Naive thymus-derived CD8-positive, alpha-beta T cell (primary cell): ENCODE measurements around the gene TOMM40. TPM values are rescaled to one million over a fixed set of nuclear protein-coding genes. Genes with fewer than 3 reads are reported as not detected.
"Not testable (repeated sequence)": the region's sequence is repeated elsewhere in the genome, so short reads cannot be mapped to it uniquely, and the experiment has no call there.

Source experiments
- ATAC-seq, 2 donors: fragments of 150-1000 bp; cut with Tn5 transposase in 1 of 2; sonication (Bioruptor Pico), chemical (Tn5 transposase) in 1 of 2; 1 replicate in 1 of 2; 2 replicates in 1 of 2; pipeline ENCODE4 v1.10.0; 2021; ENCODE audit warnings: mild to moderate bottlenecking in 2 of 2, moderate library complexity in 2 of 2
- POLR2A ChIA-PET: fragments of 350-600 bp; sonication (Branson Sonifier 250); formaldehyde crosslinking; loops from one replicate; lab custom pipeline; 2021; ENCODE audit warnings: antibody characterized with exemption; lab: Charles Lee
- DNase-seq, 10 donors: peaks; one replicate each; pipeline versions ENCODE4 v3.0.0 to v3.0.0-alpha.2; 2020 to 2022
- H3K27ac Mint-ChIP-seq, 10 donors: one replicate each; pipeline ENCODE4 v1.8.0; 2020 to 2022; ENCODE audit warnings: mild to moderate bottlenecking in 10 of 10, mixed read lengths in 10 of 10, moderate library complexity in 4 of 10, inconsistent platforms in 1 of 10
- H3K27me3 Mint-ChIP-seq, 5 donors: one replicate each; pipeline ENCODE4 v1.8.0; 2021 to 2022; ENCODE audit warnings: mixed read lengths in 5 of 5
- H3K36me3 Mint-ChIP-seq, 3 donors: one replicate each; pipeline ENCODE4 v1.8.0; 2020 to 2022; ENCODE audit warnings: mixed read lengths in 3 of 3, mild to moderate bottlenecking in 2 of 3, inconsistent platforms in 1 of 3
- H3K4me1 Mint-ChIP-seq, 4 donors: one replicate each; pipeline ENCODE4 v1.8.0; 2021 to 2022; ENCODE audit warnings: mixed read lengths in 4 of 4
- H3K4me3 Mint-ChIP-seq, 10 donors: one replicate each; pipeline ENCODE4 v1.8.0; 2020 to 2022; ENCODE audit warnings: mild to moderate bottlenecking in 10 of 10, mixed read lengths in 10 of 10, moderate library complexity in 6 of 10, inconsistent platforms in 1 of 10
- H3K9me3 Mint-ChIP-seq, 9 donors: one replicate each; pipeline ENCODE4 v1.8.0; 2020 to 2022; ENCODE audit warnings: mixed read lengths in 9 of 9, mild to moderate bottlenecking in 3 of 9, inconsistent platforms in 1 of 9, moderate library complexity in 1 of 9
- polyA plus RNA-seq, 3 donors: library from polyadenylated mRNA; unstranded; fragments of 300-500 nt; fragmentation: Illumina TruSeq; gene quantifications; one replicate each; pipeline ENCODE4 v1.2.3, GENCODE V29; 2021
- total RNA-seq, 8 experiments: library from RNA in 2 of 8; stranded (reverse) in 2 of 8; gene quantifications; one replicate each; pipeline ENCODE4 v1.2.3 and lab custom pipeline; 2021 to 2026

TOMM40 gene
- total and polyA plus RNA-seq, 5 experiments from 2014 or later = 32.0 to 42.3 (median 39.3) TPM

- H3K4me1 Mint-ChIP-seq = peaks cover 8 to 22% (median 11%) of the 10 kb centered on the region in 4 donors
These were observed 34.2 kb downstream of the TOMM40 start for GRCh38 chr19:44925114-44925891.

GRCh38 chr19:44926245-44927077, 35.4 kb downstream of the TOMM40 start:
- Mint-ChIP-seq H3K27ac (peak overlapping the region in 1 of 10 donors; percentile 21), H3K4me3 (peak overlapping the region in 5 of 10 donors; percentile 22 to 56 (median 43)), H3K4me1 (peaks cover 8 to 22% (median 11%) of the 10 kb centered on the region in 4 donors), H3K27me3 (peaks cover 13 to 43% (median 20%) of the 10 kb centered on the region in 5 donors)
- DNase-seq, H3K9me3 Mint-ChIP-seq, H3K36me3 Mint-ChIP-seq, POLR2A ChIA-PET: not testable (repeated sequence)
- ATAC-seq = peak in 1 of 2 donors; percentile 14

More at GRCh38 chr19:44925114-44925891, 34.2 kb downstream of the TOMM40 start:
- Mint-ChIP-seq H3K9me3 (no peaks in the 10 kb centered on the region), H3K27me3 (peaks cover 13 to 43% (median 20%) of the 10 kb centered on the region in 5 donors), H3K27ac (no peak overlapping the region), H3K36me3 (no peaks in the 10 kb centered on the region), H3K4me3 (no peak overlapping the region)
- ATAC-seq (no peak), DNase-seq (no peak)
- POLR2A ChIA-PET = no interaction called here

- POLR2A ChIA-PET = no interaction called here
- DNase-seq = no peak
- Mint-ChIP-seq H3K36me3 (no peaks in the 10 kb centered on the region), H3K27ac (no peak overlapping the region), H3K4me1 (peaks cover 8 to 22% (median 11%) of the 10 kb centered on the region in 4 donors), H3K9me3 (no peaks in the 10 kb centered on the region), H3K4me3 (no peak overlapping the region), H3K27me3 (peaks cover 13 to 43% (median 20%) of the 10 kb centered on the region in 5 donors)
- no peak for ATAC-seq
These were observed 36.7 kb downstream of the TOMM40 start for GRCh38 chr19:44927746-44928145.

DNA sequence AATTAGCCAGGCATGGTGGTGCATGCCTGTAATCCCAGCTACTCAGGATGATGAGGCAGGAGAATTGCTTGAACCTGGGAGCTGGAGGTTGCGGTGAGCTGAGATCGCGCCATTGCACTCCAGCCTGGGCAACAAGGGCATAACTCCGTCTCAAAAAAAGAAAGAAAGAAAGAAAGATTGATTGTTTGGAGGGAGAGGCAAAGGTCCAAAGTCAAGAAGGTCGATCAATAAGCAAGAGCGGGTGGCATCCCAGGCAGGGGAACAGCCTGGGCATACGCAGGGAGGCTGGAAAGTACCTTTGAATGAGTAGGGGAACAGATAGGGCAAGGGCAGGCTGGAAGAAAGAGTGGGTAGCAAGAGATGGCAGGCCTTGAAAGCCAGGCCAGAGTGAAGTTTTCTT, 39.0 kb downstream of the TOMM40 start:
- ATAC-seq (no peak), DNase-seq (no peak)
- POLR2A ChIA-PET = interaction anchor here (0.6 kb wide), 1 partner anchor 142 kb away, joined by 4 read pairs; no protein-coding TSS in a partner anchor
- Mint-ChIP-seq H3K4me3 (no peak overlapping the region), H3K36me3 (no peaks in the 10 kb centered on the region), H3K27me3 (peaks cover 11 to 40% (median 19%) of the 10 kb centered on the region in 5 donors), H3K9me3 (no peaks in the 10 kb centered on the region), H3K4me1 (peaks cover 8 to 22% (median 11%) of the 10 kb centered on the region in 4 donors), H3K27ac (peak overlapping the region in 1 of 10 donors; percentile 67)

DNA sequence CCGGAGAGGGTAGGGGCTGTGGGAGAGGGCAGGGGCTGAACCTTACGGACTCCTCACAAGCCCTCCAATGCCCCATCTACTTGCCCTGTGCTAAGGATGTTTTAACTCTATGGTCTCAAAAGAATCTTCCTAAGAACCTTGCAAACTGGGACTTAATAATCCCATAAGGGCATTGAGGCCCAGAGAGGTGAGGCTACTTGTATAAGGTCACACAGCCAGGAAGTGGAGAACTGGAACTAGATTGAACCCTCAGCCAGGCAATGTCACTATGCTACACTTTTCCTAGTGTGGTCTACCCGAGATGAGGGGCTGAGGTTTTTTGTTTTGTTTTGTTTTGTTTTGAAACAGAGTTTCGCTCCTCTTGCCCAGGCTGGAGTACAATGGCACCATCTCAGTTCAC, 40.5 kb downstream of the TOMM40 start:
- H3K9me3 Mint-ChIP-seq = no peaks in the 10 kb centered on the region

DNA sequence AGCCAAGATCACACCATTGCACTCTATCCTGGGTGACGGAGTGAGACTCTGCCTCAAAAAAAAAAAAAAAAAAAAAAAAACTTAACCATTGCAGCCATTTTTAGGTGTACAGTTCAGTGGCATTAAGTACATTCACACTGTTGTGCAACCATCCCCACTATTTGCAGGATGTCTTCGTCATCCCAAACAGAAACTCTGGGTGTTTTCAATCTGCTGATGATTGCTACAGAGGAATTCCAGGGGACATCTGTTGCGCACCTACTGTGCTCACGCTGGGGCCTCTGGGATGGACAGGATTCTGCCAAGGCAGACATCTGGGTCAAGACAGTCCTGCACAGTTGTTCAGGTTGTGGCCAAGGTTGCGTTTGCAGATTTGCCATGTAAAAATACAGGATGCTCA, 48.6 kb downstream of the TOMM40 start:
- DNase-seq = no peak
- H3K4me3 Mint-ChIP-seq = no peak overlapping the region
- H3K27ac Mint-ChIP-seq = no peak overlapping the region
- peaks cover 0 to 4% (median 0%) of the 10 kb centered on the region in 4 donors for H3K4me1 Mint-ChIP-seq
- no peaks in the 10 kb centered on the region for H3K9me3 Mint-ChIP-seq
- POLR2A ChIA-PET = no interaction called here
- no peaks in the 10 kb centered on the region for H3K27me3 Mint-ChIP-seq
- no peaks in the 10 kb centered on the region for H3K36me3 Mint-ChIP-seq
- no peak for ATAC-seq

More for the DNA sequence above, 40.5 kb downstream of the TOMM40 start:
- Mint-ChIP-seq H3K27me3 (peaks cover 2 to 26% (median 6%) of the 10 kb centered on the region in 5 donors), H3K27ac (no peak overlapping the region), H3K4me3 (no peak overlapping the region), H3K36me3 (no peaks in the 10 kb centered on the region), H3K4me1 (peaks cover 4 to 9% (median 5%) of the 10 kb centered on the region in 4 donors)
- POLR2A ChIA-PET = no interaction called here
- DNase-seq (no peak), ATAC-seq (no peak)

- POLR2A ChIA-PET = no interaction called here
- no peak for ATAC-seq
These were observed 51.1 kb downstream of the TOMM40 start, which contains the start of gene APOC4 for GRCh38 chr19:44942067-44942571. Gene APOC4 (plus strand): TSS chr19:44942237. CDS start chr19:44942278, 41 bp downstream.

DNA sequence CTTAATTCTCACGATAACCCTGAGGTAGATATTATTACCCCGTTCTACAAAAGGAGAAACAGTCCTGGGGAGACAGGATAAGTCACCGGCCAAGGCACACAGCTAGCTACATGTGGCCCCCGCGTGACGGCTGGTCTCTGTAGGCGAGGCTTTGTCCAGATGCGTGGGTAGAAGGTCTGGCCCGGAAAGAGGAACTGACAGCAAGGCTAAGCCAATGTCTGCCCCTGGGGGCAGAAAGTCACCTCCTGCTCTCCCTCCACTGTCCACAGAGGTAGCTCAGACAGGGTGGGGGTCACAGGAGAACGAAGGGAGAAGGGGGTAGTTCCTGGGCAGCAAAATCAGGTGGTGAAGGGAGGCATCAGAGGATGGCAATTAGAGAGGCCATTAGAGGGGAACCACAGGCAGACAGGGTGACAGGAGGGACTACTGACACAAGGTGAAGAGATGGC, 52.8 kb downstream of the TOMM40 start:
- Mint-ChIP-seq H3K36me3 (no peaks in the 10 kb centered on the region), H3K27ac (peak overlapping the region in 1 of 10 donors; percentile 20), H3K4me1 (peaks cover 0 to 4% (median 0%) of the 10 kb centered on the region in 4 donors), H3K4me3 (no peak overlapping the region), H3K27me3 (no peaks in the 10 kb centered on the region), H3K9me3 (no peaks in the 10 kb centered on the region)
- DNase-seq = no peak
- POLR2A ChIA-PET = no interaction called here
- ATAC-seq = no peak

More at GRCh38 chr19:44942067-44942571, 51.1 kb downstream of the TOMM40 start, which contains the start of gene APOC4:
- peaks cover 0 to 4% (median 0%) of the 10 kb centered on the region in 4 donors for H3K4me1 Mint-ChIP-seq
- DNase-seq = no peak
- no peak within 1 kb of the TSS for H3K27ac Mint-ChIP-seq
- no peaks in the 10 kb centered on the region for H3K27me3 Mint-ChIP-seq
- H3K4me3 Mint-ChIP-seq = no peak within 1 kb of the TSS
- no peaks in the 10 kb centered on the region for H3K36me3 Mint-ChIP-seq
- H3K9me3 Mint-ChIP-seq = no peaks in the 10 kb centered on the region

DNA sequence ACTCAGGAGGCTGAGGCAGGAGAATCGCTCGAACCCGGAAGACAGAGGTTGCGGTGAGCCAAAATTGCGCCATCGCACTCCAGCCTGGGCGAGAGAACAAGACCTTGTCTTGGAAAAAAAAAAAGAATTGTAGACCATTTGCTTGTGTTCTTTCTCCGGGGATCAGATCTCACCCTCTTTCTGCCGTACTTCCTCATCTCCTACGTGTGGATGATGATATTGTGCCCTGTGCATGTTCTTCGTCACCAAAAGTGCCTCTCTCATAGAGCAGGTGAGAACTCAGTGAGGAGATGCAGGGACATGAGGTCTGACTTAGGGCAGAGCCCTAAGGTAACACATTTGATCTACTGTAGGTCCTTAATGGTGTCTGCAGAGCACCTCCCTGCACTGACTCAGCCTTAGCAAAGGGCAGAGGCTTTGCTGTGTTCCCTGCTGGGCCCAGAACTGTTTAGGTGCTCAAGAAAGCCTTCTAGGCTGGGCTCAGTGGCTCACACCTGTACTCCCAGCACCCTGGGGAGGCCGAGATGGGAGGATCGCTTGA, 56.1 kb downstream of the TOMM40 start:
- DNase-seq (no peak), ATAC-seq (no peak)
- Mint-ChIP-seq H3K27ac (peak overlapping the region in 1 of 10 donors; percentile 62), H3K36me3 (peaks cover 0 to 10% (median 0%) of the 10 kb centered on the region in 3 donors), H3K9me3 (no peaks in the 10 kb centered on the region), H3K4me1 (peaks cover 2 to 7% (median 6%) of the 10 kb centered on the region in 4 donors), H3K4me3 (no peak overlapping the region), H3K27me3 (no peaks in the 10 kb centered on the region)
- POLR2A ChIA-PET = no interaction called here

GRCh38 chr19:44948237-44948636, 57.2 kb downstream of the TOMM40 start:
- peaks cover 2 to 7% (median 6%) of the 10 kb centered on the region in 4 donors for H3K4me1 Mint-ChIP-seq
- no peak overlapping the region for H3K4me3 Mint-ChIP-seq
- ATAC-seq = no peak
- POLR2A ChIA-PET = no interaction called here
- H3K36me3 Mint-ChIP-seq = peaks cover 0 to 10% (median 0%) of the 10 kb centered on the region in 3 donors
- H3K27me3 Mint-ChIP-seq = no peaks in the 10 kb centered on the region
- no peaks in the 10 kb centered on the region for H3K9me3 Mint-ChIP-seq
- H3K27ac Mint-ChIP-seq = peak overlapping the region in 3 of 10 donors; percentile 43 to 62 (median 53)
- DNase-seq = no peak

GRCh38 chr19:44948763-44949374, 57.8 kb downstream of the TOMM40 start:
- H3K9me3 Mint-ChIP-seq = no peaks in the 10 kb centered on the region
- peaks cover 0 to 10% (median 0%) of the 10 kb centered on the region in 3 donors for H3K36me3 Mint-ChIP-seq
- POLR2A ChIA-PET = no interaction called here
- no peaks in the 10 kb centered on the region for H3K27me3 Mint-ChIP-seq
- peak overlapping the region in 3 of 10 donors; percentile 43 to 69 (median 53) for H3K27ac Mint-ChIP-seq
- peaks cover 3 to 10% (median 7%) of the 10 kb centered on the region in 4 donors for H3K4me1 Mint-ChIP-seq
- ATAC-seq (no peak), DNase-seq (no peak)
- no peak overlapping the region for H3K4me3 Mint-ChIP-seq

- Mint-ChIP-seq H3K9me3 (no peaks in the 10 kb centered on the region), H3K27me3 (no peaks in the 10 kb centered on the region), H3K4me3 (no peak overlapping the region), H3K27ac (no peak overlapping the region), H3K4me1 (peaks cover 3 to 14% (median 10%) of the 10 kb centered on the region in 4 donors), H3K36me3 (peaks cover 0 to 10% (median 0%) of the 10 kb centered on the region in 3 donors)
- DNase-seq (no peak), ATAC-seq (no peak)
- POLR2A ChIA-PET = no interaction called here
These were observed 58.5 kb downstream of the TOMM40 start for GRCh38 chr19:44949550-44949949.
